Hepatocyte (in vitro differentiated cells): Measurements from ENCODE around the gene ITGB2. TPM values are rescaled to one million over a fixed set of nuclear protein-coding genes. Genes with fewer than 3 reads are reported as not detected.
A peak's percentile ranks its signal among the peaks of the same experiment; 100 is the strongest.

ENCODE experiments used
- DNase-seq: peaks from one replicate; pipeline ENCODE4 v3.0.0-alpha.2; 2016; ENCODE audit warnings: low spot score
- H2AFZ ChIP-seq: fragments of 200-600 bp; sonication (generic); 2 replicates; pipeline ENCODE4 v1.6.0; 2016; ENCODE audit warnings: antibody characterized with exemption, mild to moderate bottlenecking
- H3K27ac ChIP-seq: fragments of 200-600 bp; sonication (generic); 2 replicates; pipeline ENCODE4 v1.5.1; 2016; ENCODE audit warnings: mild to moderate bottlenecking
- H3K27me3 ChIP-seq: fragments of 200-600 bp; sonication (generic); 2 replicates; pipeline ENCODE4 v1.6.1; 2016
- H3K36me3 ChIP-seq: fragments of 200-600 bp; sonication (generic); replicated peaks from 2 replicates; pipeline ENCODE4 v1.5.1; 2016; ENCODE audit warnings: low read depth; ENCODE audit not compliant: insufficient read depth
- H3K4me1 ChIP-seq: fragments of 200-600 bp; sonication (generic); 2 replicates; pipeline ENCODE4 v1.5.1; 2016; ENCODE audit warnings: mild to moderate bottlenecking, moderate library complexity; ENCODE audit not compliant: insufficient read depth
- H3K4me2 ChIP-seq: fragments of 200-600 bp; sonication (generic); 2 replicates; pipeline ENCODE4 v1.6.0; 2016
- H3K4me3 ChIP-seq: fragments of 200-600 bp; sonication (generic); 2 replicates; pipeline ENCODE4 v1.5.1; 2016; ENCODE audit warnings: mild to moderate bottlenecking
- H3K79me2 ChIP-seq: fragments of 200-600 bp; sonication (generic); 2 replicates; pipeline ENCODE4 v1.6.0; 2017; ENCODE audit warnings: mild to moderate bottlenecking
- H3K9me2 ChIP-seq: fragments of 200-600 bp; sonication (generic); replicated peaks from 2 replicates; pipeline ENCODE4 v1.6.0; 2017; ENCODE audit warnings: mild to moderate bottlenecking; ENCODE audit not compliant: insufficient read depth
- H3K9me3 ChIP-seq: fragments of 200-600 bp; sonication (generic); 2 replicates; pipeline ENCODE4 v1.5.1; 2016; ENCODE audit warnings: low read depth, mild to moderate bottlenecking
- H4K20me1 ChIP-seq: fragments of 200-600 bp; sonication (generic); 2 replicates; pipeline ENCODE4 v1.6.0; 2016; ENCODE audit warnings: mild to moderate bottlenecking; ENCODE audit not compliant: insufficient read depth, poor library complexity, severe bottlenecking
- CTCF ChIP-seq: fragments of 200-600 bp; sonication (generic); IDR thresholded peaks from 2 replicates; pipeline ENCODE4 v1.5.1; 2016; ENCODE audit warnings: antibody characterized with exemption, mild to moderate bottlenecking; ENCODE audit not compliant: poor library complexity
- EZH2 ChIP-seq: fragments of 200-600 bp; sonication (generic); IDR thresholded peaks from 2 replicates; pipeline ENCODE4 v1.6.1; 2016; ENCODE audit warnings: antibody characterized with exemption, mild to moderate bottlenecking, borderline replicate concordance
- EZH2phosphoT487 ChIP-seq: fragments of 200-600 bp; sonication (generic); IDR thresholded peaks from one replicate; pipeline ENCODE4 v1.6.1; 2018; ENCODE audit warnings: antibody characterized with exemption, mild to moderate bottlenecking, low read depth, moderate library complexity; ENCODE audit not compliant: unreplicated experiment, severe bottlenecking
- WGBS: methylation state at CpG from one replicate; pipeline ENCODE4 v1.1.6; 2016; ENCODE audit warnings: low lambda C conversion rate; ENCODE audit errors: missing lambda C conversion rate; 5-methylcytosine and 5-hydroxymethylcytosine counted together
- polyA plus RNA-seq: library from polyadenylated mRNA; unstranded; fragments of >200 nt; fragmentation: Nextera tagmentation; extraction: Ambion mirVana; gene quantifications from 2 replicates; pipeline ENCODE4 v1.2.1, GENCODE V29; 2016
- total RNA-seq: library from RNA; depleted of rRNA; stranded (reverse); fragments of >200 nt; gene quantifications from 2 replicates; pipeline ENCODE4 v1.2.3, GENCODE V29; 2014

ITGB2 gene
- total and polyA plus RNA-seq, 2 experiments from 2014 or later = 3.8 to 4.2 TPM

- 75% methylated on average over 13 of the region's 13 CpGs for WGBS
- peak overlapping the region; percentile 53 for H3K4me2 ChIP-seq
Observed at GRCh38 chr21:44878053-44878982, 42.4 kb downstream of the ITGB2 start.

GRCh38 chr21:44876849-44877575, 43.7 kb downstream of the ITGB2 start:
- Histone ChIP-seq H2AFZ (no peak overlapping the region), H3K36me3 (no peaks in the 10 kb centered on the region), H3K4me3 (no peak overlapping the region), H3K9me3 (no peaks in the 10 kb centered on the region), H3K9me2 (no peaks in the 10 kb centered on the region), H3K4me2 (no peak overlapping the region), H3K27me3 (no peaks in the 10 kb centered on the region), H3K79me2 (peaks cover 12% of the 10 kb centered on the region), H4K20me1 (peaks cover 8% of the 10 kb centered on the region), H3K4me1 (peaks cover 9% of the 10 kb centered on the region), H3K27ac (peak overlapping the region; percentile 88)
- no peak for DNase-seq
- TF ChIP-seq EZH2 (no peak), EZH2phosphoT487 (no peak)
- WGBS = 93% methylated on average over 12 of the region's 12 CpGs

More at GRCh38 chr21:44878053-44878982, 42.4 kb downstream of the ITGB2 start:
- Histone ChIP-seq H3K4me3 (no peak overlapping the region), H3K27ac (peak overlapping the region; percentile 88), H4K20me1 (no peaks in the 10 kb centered on the region), H3K9me2 (no peaks in the 10 kb centered on the region), H3K79me2 (no peaks in the 10 kb centered on the region), H3K4me1 (peaks cover 9% of the 10 kb centered on the region), H2AFZ (no peak overlapping the region), H3K36me3 (no peaks in the 10 kb centered on the region), H3K27me3 (no peaks in the 10 kb centered on the region), H3K9me3 (no peaks in the 10 kb centered on the region)
- DNase-seq = peak; percentile 60
- TF ChIP-seq EZH2phosphoT487 = no peak
- no peak for TF ChIP-seq CTCF
- TF ChIP-seq EZH2 = no peak

- H3K36me3 ChIP-seq = no peaks in the 10 kb centered on the region
- peak overlapping the region; percentile 71 for H2AFZ ChIP-seq
- peak overlapping the region; percentile 89 for H3K27ac ChIP-seq
- TF ChIP-seq EZH2 (no peak), EZH2phosphoT487 (no peak), CTCF (no peak)
- no peak overlapping the region for H3K4me3 ChIP-seq
- peak overlapping the region; percentile 90 for H3K4me2 ChIP-seq
- no peak for DNase-seq
- H3K79me2 ChIP-seq = peaks cover 28% of the 10 kb centered on the region
- 75% methylated on average over 6 of the region's 6 CpGs for WGBS
- H3K9me2 ChIP-seq = no peaks in the 10 kb centered on the region
- H3K27me3 ChIP-seq = no peaks in the 10 kb centered on the region
- H3K9me3 ChIP-seq = no peaks in the 10 kb centered on the region
- peaks cover 11% of the 10 kb centered on the region for H3K4me1 ChIP-seq
- peaks cover 23% of the 10 kb centered on the region for H4K20me1 ChIP-seq
Observed at GRCh38 chr21:44875316-44875700, 45.4 kb downstream of the ITGB2 start.
